Trophoblast cell (in vitro differentiated cells and primary cell): Measurements from ENCODE around the gene MAP3K20.

ENCODE experiments used
- DNase-seq, 2 donors: peaks; one replicate each; pipeline ENCODE4 v3.0.0-alpha.2; 2016
- H2AFZ ChIP-seq: 2 replicates; pipeline ENCODE4 v1.6.1; 2013; ENCODE audit warnings: low read length, moderate library complexity, mild to moderate bottlenecking; ENCODE audit not compliant: insufficient read depth, poor library complexity
- H2AK5ac ChIP-seq: 2 replicates; pipeline ENCODE4 v1.6.1; 2013; ENCODE audit warnings: mild to moderate bottlenecking, low read length
- H2BK120ac ChIP-seq: 2 replicates; pipeline ENCODE4 v1.6.1; 2013; ENCODE audit warnings: low read length, mild to moderate bottlenecking, moderate library complexity; ENCODE audit not compliant: insufficient read depth, poor library complexity
- H2BK12ac ChIP-seq: 2 replicates; pipeline ENCODE4 v1.6.1; 2013; ENCODE audit warnings: mild to moderate bottlenecking, low read length, moderate library complexity
- H2BK5ac ChIP-seq: 2 replicates; pipeline ENCODE4 v1.6.1; 2013; ENCODE audit warnings: low read length, low read depth, moderate library complexity, mild to moderate bottlenecking; ENCODE audit not compliant: poor library complexity
- H3K14ac ChIP-seq: 2 replicates; pipeline ENCODE4 v1.6.1; 2013; ENCODE audit warnings: mild to moderate bottlenecking, low read length
- H3K18ac ChIP-seq: 2 replicates; pipeline ENCODE4 v1.6.1; 2013; ENCODE audit warnings: mild to moderate bottlenecking, low read length
- H3K23ac ChIP-seq: 2 replicates; pipeline ENCODE4 v1.6.1; 2013; ENCODE audit warnings: low read length
- H3K27ac ChIP-seq: 2 replicates; pipeline ENCODE4 v1.5.1; 2013; ENCODE audit warnings: low read depth, mild to moderate bottlenecking, inconsistent platforms, low read length, moderate library complexity
- H3K27me3 ChIP-seq: 2 replicates; pipeline ENCODE4 v1.6.1; 2013; ENCODE audit warnings: inconsistent platforms, mild to moderate bottlenecking, low read length, moderate library complexity; ENCODE audit not compliant: insufficient read depth
- H3K36me3 ChIP-seq, 2 experiments: 1 replicate in 1 of 2; 2 replicates in 1 of 2; pipeline ENCODE4 v1.6.1; 2013; ENCODE audit warnings: low read length in 2 of 2, mild to moderate bottlenecking in 2 of 2, moderate library complexity in 1 of 2; ENCODE audit not compliant: insufficient read depth in 2 of 2, control insufficient read depth in 1 of 2
- H3K4ac ChIP-seq: 2 replicates; pipeline ENCODE4 v1.6.1; 2013; ENCODE audit warnings: low read depth, mild to moderate bottlenecking, low read length, moderate library complexity
- H3K4me1 ChIP-seq, 2 experiments: 1 replicate in 1 of 2; 2 replicates in 1 of 2; pipeline ENCODE4 v1.6.1; 2013; ENCODE audit warnings: low read length in 2 of 2, mild to moderate bottlenecking in 2 of 2, moderate library complexity in 1 of 2; ENCODE audit not compliant: insufficient read depth in 2 of 2, control insufficient read depth in 1 of 2
- H3K4me2 ChIP-seq: 2 replicates; pipeline ENCODE4 v1.6.1; 2013; ENCODE audit warnings: inconsistent platforms, mild to moderate bottlenecking, low read length, moderate library complexity
- H3K4me3 ChIP-seq: 2 replicates; pipeline ENCODE4 v1.5.1; 2013; ENCODE audit warnings: mild to moderate bottlenecking, low read depth, low read length, inconsistent platforms
- H3K79me1 ChIP-seq: one replicate; pipeline ENCODE4 v1.6.1; 2013; ENCODE audit warnings: low read length
- H3K79me2 ChIP-seq: 2 replicates; pipeline ENCODE4 v1.6.1; 2013; ENCODE audit warnings: low read length, mild to moderate bottlenecking; ENCODE audit not compliant: control insufficient read depth, insufficient read depth, poor library complexity
- H3K9ac ChIP-seq: 2 replicates; pipeline ENCODE4 v1.6.1; 2013; ENCODE audit warnings: mild to moderate bottlenecking, low read length
- H3K9me3 ChIP-seq: 2 replicates; pipeline ENCODE4 v1.6.1; 2013; ENCODE audit warnings: low read depth, mild to moderate bottlenecking, control low read depth, inconsistent platforms, low read length; ENCODE audit not compliant: insufficient read depth
- H4K12ac ChIP-seq: 2 replicates; pipeline ENCODE4 v1.6.1; 2013; ENCODE audit warnings: low read depth, mild to moderate bottlenecking, low read length, moderate library complexity
- H4K8ac ChIP-seq: 2 replicates; pipeline ENCODE4 v1.6.1; 2013; ENCODE audit warnings: low read depth, mild to moderate bottlenecking, low read length, moderate library complexity
- H4K91ac ChIP-seq: one replicate; pipeline ENCODE4 v1.6.1; 2013; ENCODE audit warnings: low read depth, mild to moderate bottlenecking, low read length, moderate library complexity
- WGBS: extraction: QIAGEN DNeasy Blood & Tissue Kit; methylation state at CpG from one replicate; pipeline ENCODE4 v1.1.7; 2013; ENCODE audit warnings: missing lambda C conversion rate; ENCODE audit not compliant: insufficient read length, insufficient coverage; ENCODE audit errors: extremely low coverage; 5-methylcytosine and 5-hydroxymethylcytosine counted together

The MAP3K20 gene

GRCh38 chr2:173229086-173229485, 153.4 kb downstream of the MAP3K20 start:
- Histone ChIP-seq H2BK12ac (no peak overlapping the region), H2AK5ac (no peak overlapping the region), H3K9me3 (peaks cover 2% of the 10 kb centered on the region), H2BK5ac (no peak overlapping the region), H4K91ac (no peak overlapping the region), H3K4me1 (no peaks in the 10 kb centered on the region), H2BK120ac (no peak overlapping the region), H3K9ac (no peak overlapping the region), H2AFZ (no peak overlapping the region), H3K27ac (no peak overlapping the region), H3K79me1 (no peaks in the 10 kb centered on the region), H3K18ac (no peak overlapping the region), H3K23ac (no peak overlapping the region), H3K4me3 (no peak overlapping the region), H3K36me3 (peaks cover 0 to 2% of the 10 kb centered on the region in 2 experiments), H3K27me3 (no peaks in the 10 kb centered on the region), H3K79me2 (no peaks in the 10 kb centered on the region), H3K14ac (no peak overlapping the region), H4K8ac (no peak overlapping the region), H3K4me2 (no peak overlapping the region), H3K4ac (no peak overlapping the region), H4K12ac (no peak overlapping the region)
- WGBS = no CpG with 5 or more reads among the region's 2 CpGs
- DNase-seq = no peak

- no peak for DNase-seq
- no peak overlapping the region for H3K23ac ChIP-seq
- no CpG with 5 or more reads among the region's 5 CpGs for WGBS
Measured at GRCh38 chr2:173230181-173230580, 154.5 kb downstream of the MAP3K20 start.

GRCh38 chr2:173231042-173231441, 155.4 kb downstream of the MAP3K20 start:
- Histone ChIP-seq H3K23ac (no peak overlapping the region), H4K91ac (no peak overlapping the region), H3K9me3 (peaks cover 2% of the 10 kb centered on the region), H3K36me3 (peaks cover 2 to 3% of the 10 kb centered on the region in 2 experiments), H2BK5ac (no peak overlapping the region), H3K4ac (no peak overlapping the region), H2AK5ac (no peak overlapping the region), H2AFZ (no peak overlapping the region), H3K14ac (no peak overlapping the region), H3K4me3 (no peak overlapping the region), H3K9ac (no peak overlapping the region), H3K79me2 (no peaks in the 10 kb centered on the region), H2BK12ac (no peak overlapping the region), H4K8ac (no peak overlapping the region), H3K4me1 (no peaks in the 10 kb centered on the region), H3K27me3 (no peaks in the 10 kb centered on the region), H2BK120ac (no peak overlapping the region), H3K79me1 (no peaks in the 10 kb centered on the region), H3K27ac (no peak overlapping the region), H3K4me2 (no peak overlapping the region), H4K12ac (no peak overlapping the region), H3K18ac (no peak overlapping the region)
- no peak for DNase-seq
- WGBS = no CpG with 5 or more reads among the region's 1 CpG

More at GRCh38 chr2:173230181-173230580, 154.5 kb downstream of the MAP3K20 start:
- Histone ChIP-seq H3K4me2 (no peak overlapping the region), H3K27me3 (no peaks in the 10 kb centered on the region), H4K8ac (no peak overlapping the region), H3K27ac (no peak overlapping the region), H3K4ac (no peak overlapping the region), H3K79me1 (no peaks in the 10 kb centered on the region), H3K4me3 (no peak overlapping the region), H2AK5ac (no peak overlapping the region), H4K12ac (no peak overlapping the region), H4K91ac (no peak overlapping the region), H3K4me1 (no peaks in the 10 kb centered on the region), H2BK5ac (no peak overlapping the region), H2AFZ (no peak overlapping the region), H3K79me2 (no peaks in the 10 kb centered on the region), H3K9ac (no peak overlapping the region), H2BK12ac (no peak overlapping the region), H3K18ac (no peak overlapping the region), H3K14ac (no peak overlapping the region), H3K36me3 (peaks cover 2 to 3% of the 10 kb centered on the region in 2 experiments), H3K9me3 (peaks cover 2% of the 10 kb centered on the region), H2BK120ac (no peak overlapping the region)

DNA sequence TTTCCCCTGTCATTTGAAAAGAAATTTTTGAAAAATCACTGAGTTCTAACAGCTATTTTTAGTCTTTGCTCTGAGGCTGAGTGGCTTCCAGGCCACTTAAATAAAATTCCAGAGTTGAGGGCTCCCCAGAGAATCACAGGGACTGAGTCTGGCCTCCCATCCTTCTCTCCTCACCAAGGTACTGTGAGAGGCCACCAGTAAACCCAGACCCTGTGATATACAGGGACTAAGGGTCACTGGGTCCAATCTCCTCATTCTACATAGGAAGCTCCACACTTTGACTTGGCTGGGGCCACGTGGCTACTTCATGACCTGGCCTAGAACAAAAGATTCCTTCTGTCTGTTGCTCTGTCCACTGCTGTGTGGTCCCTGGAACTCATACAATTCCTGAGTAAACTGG, 155.8 kb downstream of the MAP3K20 start:
- Histone ChIP-seq H4K8ac (no peak overlapping the region), H3K14ac (no peak overlapping the region), H3K79me2 (no peaks in the 10 kb centered on the region), H4K12ac (no peak overlapping the region), H3K4ac (no peak overlapping the region), H2AK5ac (no peak overlapping the region), H3K4me1 (no peaks in the 10 kb centered on the region), H2BK12ac (no peak overlapping the region), H3K9me3 (peaks cover 2% of the 10 kb centered on the region), H3K23ac (no peak overlapping the region), H2BK120ac (no peak overlapping the region), H3K4me2 (no peak overlapping the region), H3K4me3 (no peak overlapping the region), H3K27me3 (no peaks in the 10 kb centered on the region), H3K79me1 (no peaks in the 10 kb centered on the region), H3K27ac (no peak overlapping the region), H3K18ac (no peak overlapping the region), H4K91ac (no peak overlapping the region), H2AFZ (no peak overlapping the region), H3K36me3 (peaks cover 2 to 3% of the 10 kb centered on the region in 2 experiments), H2BK5ac (no peak overlapping the region), H3K9ac (no peak overlapping the region)
- WGBS = no CpG with 5 or more reads among the region's 1 CpG
- DNase-seq = no peak
